Parathyroid adenoma (tissue), 2 donors: ENCODE measurements around the gene CADPS.

ENCODE experiments used
- H2AFZ ChIP-seq: fragments of 300-600 bp; sonication (generic); one replicate; pipeline ENCODE4 v1.7.0; 2017; ENCODE audit warnings: antibody characterized with exemption, mild to moderate bottlenecking
- H3K27ac ChIP-seq: fragments of 300-600 bp; sonication (generic); one replicate; pipeline ENCODE4 v1.7.0; 2017
- H3K27me3 ChIP-seq: fragments of 300-600 bp; sonication (generic); one replicate; pipeline ENCODE4 v1.7.0; 2017; ENCODE audit warnings: low read length; ENCODE audit not compliant: control insufficient read depth, insufficient read depth
- H3K36me3 ChIP-seq: fragments of 300-600 bp; sonication (generic); one replicate; pipeline ENCODE4 v1.7.0; 2017; ENCODE audit warnings: low read length; ENCODE audit not compliant: control insufficient read depth, insufficient read depth
- H3K4me1 ChIP-seq: fragments of 300-600 bp; sonication (generic); one replicate; pipeline ENCODE4 v1.7.0; 2017; ENCODE audit warnings: control low read depth
- H3K4me2 ChIP-seq: fragments of 300-600 bp; sonication (generic); one replicate; pipeline ENCODE4 v1.7.0; 2017; ENCODE audit warnings: low read length
- H3K4me3 ChIP-seq: fragments of 300-600 bp; sonication (generic); one replicate; pipeline ENCODE4 v1.7.0; 2017; ENCODE audit warnings: low read depth, low read length
- H3K79me2 ChIP-seq: fragments of 300-600 bp; sonication (generic); one replicate; pipeline ENCODE4 v1.7.0; 2017; ENCODE audit warnings: control low read depth
- H3K9ac ChIP-seq: fragments of 300-600 bp; sonication (generic); one replicate; pipeline ENCODE4 v1.7.0; 2017; ENCODE audit warnings: mild to moderate bottlenecking
- H3K9me3 ChIP-seq: fragments of 300-600 bp; sonication (generic); one replicate; pipeline ENCODE4 v1.7.0; 2017; ENCODE audit warnings: low read length; ENCODE audit not compliant: control insufficient read depth
- TF ChIP-seq, protein P1 (sequence below): fragments of 300-600 bp; sonication (generic); IDR thresholded peaks from one replicate; pipeline ENCODE4 v1.7.0; 2017; ENCODE audit warnings: antibody characterized with exemption, mild to moderate bottlenecking
- donor health status: primary hyperparathyroidism.

The CADPS gene

DNA sequence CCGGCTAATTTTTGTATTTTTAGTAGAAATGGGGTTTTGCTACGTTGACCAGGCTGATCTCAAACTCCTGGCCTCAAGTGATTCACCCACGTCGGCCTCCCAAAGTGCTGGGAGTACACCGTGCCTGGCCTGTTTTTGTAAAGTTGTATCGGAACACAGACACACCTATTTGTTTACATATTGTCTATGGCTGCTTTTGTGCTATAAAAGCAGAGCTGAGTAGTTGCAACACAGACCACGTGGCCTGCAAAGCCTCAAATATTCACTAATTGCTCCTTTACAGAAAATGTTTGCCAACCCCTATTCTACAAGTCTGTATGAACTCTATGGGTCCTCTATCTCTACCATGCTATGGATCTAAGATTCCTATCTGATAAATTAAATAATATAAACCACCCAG is 175.5 kb downstream of the CADPS start:
- Histone ChIP-seq H3K4me1 (no peaks in the 10 kb centered on the region), H3K79me2 (no peaks in the 10 kb centered on the region), H3K4me2 (no peak overlapping the region), H2AFZ (no peak overlapping the region), H3K9me3 (no peaks in the 10 kb centered on the region), H3K27ac (no peak overlapping the region), H3K9ac (no peak overlapping the region), H3K4me3 (no peak overlapping the region), H3K36me3 (no peaks in the 10 kb centered on the region), H3K27me3 (no peaks in the 10 kb centered on the region)
- TF ChIP-seq, protein P1, sequence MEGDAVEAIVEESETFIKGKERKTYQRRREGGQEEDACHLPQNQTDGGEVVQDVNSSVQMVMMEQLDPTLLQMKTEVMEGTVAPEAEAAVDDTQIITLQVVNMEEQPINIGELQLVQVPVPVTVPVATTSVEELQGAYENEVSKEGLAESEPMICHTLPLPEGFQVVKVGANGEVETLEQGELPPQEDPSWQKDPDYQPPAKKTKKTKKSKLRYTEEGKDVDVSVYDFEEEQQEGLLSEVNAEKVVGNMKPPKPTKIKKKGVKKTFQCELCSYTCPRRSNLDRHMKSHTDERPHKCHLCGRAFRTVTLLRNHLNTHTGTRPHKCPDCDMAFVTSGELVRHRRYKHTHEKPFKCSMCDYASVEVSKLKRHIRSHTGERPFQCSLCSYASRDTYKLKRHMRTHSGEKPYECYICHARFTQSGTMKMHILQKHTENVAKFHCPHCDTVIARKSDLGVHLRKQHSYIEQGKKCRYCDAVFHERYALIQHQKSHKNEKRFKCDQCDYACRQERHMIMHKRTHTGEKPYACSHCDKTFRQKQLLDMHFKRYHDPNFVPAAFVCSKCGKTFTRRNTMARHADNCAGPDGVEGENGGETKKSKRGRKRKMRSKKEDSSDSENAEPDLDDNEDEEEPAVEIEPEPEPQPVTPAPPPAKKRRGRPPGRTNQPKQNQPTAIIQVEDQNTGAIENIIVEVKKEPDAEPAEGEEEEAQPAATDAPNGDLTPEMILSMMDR: no peak

DNA sequence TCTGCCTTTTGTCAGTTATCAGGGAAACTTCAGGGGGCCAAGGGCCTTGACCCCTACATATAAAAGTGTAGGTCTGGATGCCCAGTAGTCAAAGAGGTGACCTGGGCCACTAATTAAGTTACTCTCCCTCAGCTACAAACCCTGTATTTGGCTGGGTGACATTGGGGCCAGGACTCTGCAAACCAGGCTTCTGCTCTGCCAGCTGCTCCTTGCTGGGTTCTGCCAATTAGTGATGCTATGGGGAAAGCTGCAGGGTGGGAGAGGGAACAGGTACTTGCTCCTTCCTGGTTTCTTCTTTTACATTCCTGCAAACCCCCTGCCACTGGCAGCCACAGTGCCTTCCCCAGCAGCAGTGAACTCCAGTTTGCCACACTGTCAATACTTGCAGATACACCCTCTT is 179.2 kb downstream of the CADPS start:
- no peaks in the 10 kb centered on the region for H3K9me3 ChIP-seq
- TF ChIP-seq, protein P1: no peak
- H3K27ac ChIP-seq: no peak overlapping the region
- H3K27me3 ChIP-seq: no peaks in the 10 kb centered on the region
- H3K4me3 ChIP-seq: no peak overlapping the region
- no peaks in the 10 kb centered on the region for H3K36me3 ChIP-seq
- H3K9ac ChIP-seq: no peak overlapping the region
- no peak overlapping the region for H2AFZ ChIP-seq
- no peaks in the 10 kb centered on the region for H3K4me1 ChIP-seq
- H3K79me2 ChIP-seq: peaks cover 2% of the 10 kb centered on the region
- H3K4me2 ChIP-seq: no peak overlapping the region

DNA sequence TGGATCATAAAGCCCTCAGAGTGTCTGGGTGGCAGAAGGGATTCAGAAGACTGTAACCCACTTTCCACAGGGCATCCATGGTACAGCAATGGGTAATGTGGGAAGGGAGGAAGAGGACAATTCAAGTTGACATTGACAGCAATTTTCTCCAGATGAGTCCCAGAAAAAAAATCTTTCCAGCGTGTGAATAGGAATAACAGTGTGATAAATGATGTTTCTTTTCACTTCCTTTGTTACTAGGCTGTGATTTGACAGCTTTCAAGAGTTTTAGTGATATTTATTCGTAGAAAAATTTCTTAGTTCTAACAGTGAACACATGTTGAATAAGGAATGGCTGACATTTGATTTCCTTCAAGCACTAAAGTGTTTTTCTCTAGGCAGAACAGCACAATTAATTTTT is 186.4 kb downstream of the CADPS start:
- no peaks in the 10 kb centered on the region for H3K4me1 ChIP-seq
- H3K4me2 ChIP-seq: no peak overlapping the region
- H3K27me3 ChIP-seq: no peaks in the 10 kb centered on the region
- H3K9ac ChIP-seq: no peak overlapping the region
- no peaks in the 10 kb centered on the region for H3K9me3 ChIP-seq
- TF ChIP-seq, protein P1: no peak
- no peaks in the 10 kb centered on the region for H3K36me3 ChIP-seq
- H3K27ac ChIP-seq: no peak overlapping the region
- no peaks in the 10 kb centered on the region for H3K79me2 ChIP-seq
- H2AFZ ChIP-seq: no peak overlapping the region
- no peak overlapping the region for H3K4me3 ChIP-seq

DNA sequence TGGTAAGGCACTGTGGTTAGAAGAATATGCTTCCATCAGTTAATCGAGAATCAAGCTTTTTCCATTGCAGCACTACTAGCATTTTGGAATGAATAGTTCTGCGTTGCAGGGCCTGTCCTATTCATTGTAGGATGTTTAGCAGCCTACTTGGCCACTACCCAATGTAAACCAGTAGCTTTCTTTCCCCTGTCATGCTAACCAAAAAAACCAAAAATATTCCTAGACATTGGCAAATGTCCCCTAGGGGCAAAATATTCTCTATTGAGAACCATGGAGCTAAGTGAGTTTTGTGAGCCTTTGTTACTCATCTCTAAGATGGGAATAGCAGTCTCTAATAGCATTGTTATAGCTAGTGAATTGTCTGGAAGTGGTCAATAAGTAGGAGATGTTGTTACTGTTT is 187.2 kb downstream of the CADPS start:
- no peaks in the 10 kb centered on the region for H3K27me3 ChIP-seq
- H3K4me3 ChIP-seq: no peak overlapping the region
- H3K4me1 ChIP-seq: no peaks in the 10 kb centered on the region
- H2AFZ ChIP-seq: no peak overlapping the region
- no peak overlapping the region for H3K27ac ChIP-seq
- no peaks in the 10 kb centered on the region for H3K79me2 ChIP-seq
- no peak overlapping the region for H3K4me2 ChIP-seq
- no peaks in the 10 kb centered on the region for H3K9me3 ChIP-seq
- no peak overlapping the region for H3K9ac ChIP-seq
- TF ChIP-seq, protein P1: no peak
- H3K36me3 ChIP-seq: no peaks in the 10 kb centered on the region

DNA sequence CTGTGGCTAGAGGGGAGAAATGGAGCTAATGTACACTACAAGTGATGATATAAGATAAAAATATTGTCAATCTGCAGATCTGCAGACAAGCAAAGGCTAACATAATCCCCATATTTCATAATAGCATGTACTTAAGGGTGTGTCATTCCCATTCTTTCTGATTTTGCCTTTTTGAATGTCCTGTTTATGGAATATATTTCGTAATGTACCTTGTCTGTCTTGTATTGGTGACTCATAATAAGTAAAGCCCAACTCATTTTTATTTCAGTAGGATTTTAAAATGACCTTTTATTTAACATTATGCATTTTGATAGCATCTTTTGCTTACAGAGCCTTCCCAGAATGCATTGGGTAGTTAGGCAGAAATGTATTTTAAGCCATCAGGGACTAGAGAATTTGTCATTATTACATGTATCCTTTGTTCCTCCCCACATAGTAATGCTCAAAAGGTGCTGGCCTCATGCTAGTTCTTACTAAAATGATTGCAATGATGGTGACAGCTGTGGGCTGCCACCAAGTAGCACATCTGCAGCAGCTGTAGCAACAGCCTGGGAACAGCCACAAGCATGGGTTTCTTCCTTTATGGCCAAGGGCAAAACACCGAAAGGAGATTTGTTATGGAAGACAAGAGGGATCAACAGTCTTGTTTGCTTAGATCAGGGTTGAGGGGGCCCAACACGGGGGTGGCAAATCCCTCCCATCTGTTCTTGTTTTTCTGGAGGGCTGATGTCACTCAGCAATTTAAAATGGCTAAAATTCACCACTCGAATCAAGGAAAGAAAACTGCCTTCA is 188.5 kb downstream of the CADPS start:
- no peaks in the 10 kb centered on the region for H3K79me2 ChIP-seq
- no peaks in the 10 kb centered on the region for H3K36me3 ChIP-seq
- H3K9ac ChIP-seq: no peak overlapping the region
- TF ChIP-seq, protein P1: no peak
- no peaks in the 10 kb centered on the region for H3K9me3 ChIP-seq
- no peak overlapping the region for H3K27ac ChIP-seq
- H3K4me1 ChIP-seq: no peaks in the 10 kb centered on the region
- H3K27me3 ChIP-seq: no peaks in the 10 kb centered on the region
- H3K4me3 ChIP-seq: no peak overlapping the region
- no peak overlapping the region for H3K4me2 ChIP-seq
- no peak overlapping the region for H2AFZ ChIP-seq
